GM12873 (cell line): ENCODE data around the gene TXNDC15.

Experiments used
- TF ChIP-seq, protein P1 (sequence below): IDR thresholded peaks from 2 replicates; pipeline ENCODE4 v1.5.1; 2012; ENCODE audit warnings: low read depth, mild to moderate bottlenecking, moderate library complexity, low read length, control low read depth; ENCODE audit not compliant: insufficient read depth; ENCODE audit errors: missing control alignments

The TXNDC15 gene

DNA sequence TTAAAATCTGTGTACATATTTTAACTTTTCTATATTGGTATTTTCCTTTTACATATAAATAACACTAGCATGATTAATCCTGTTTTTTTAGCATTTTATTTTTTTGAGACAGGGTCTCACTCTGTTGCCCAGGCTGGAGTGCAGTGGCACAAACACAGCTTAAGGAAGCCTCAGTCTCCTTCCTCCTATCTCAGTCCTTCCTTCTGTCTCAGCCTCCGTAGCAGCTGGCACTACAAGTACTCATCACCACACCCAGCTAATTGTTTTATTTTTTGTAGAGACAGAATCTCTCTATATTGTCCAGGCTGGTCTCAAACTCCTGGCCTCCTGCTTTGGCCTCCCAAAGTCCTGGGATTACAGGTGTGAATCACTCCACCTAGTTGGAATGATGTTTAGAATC, 29.9 kb upstream of the TXNDC15 start:
- TF ChIP-seq, protein P1, sequence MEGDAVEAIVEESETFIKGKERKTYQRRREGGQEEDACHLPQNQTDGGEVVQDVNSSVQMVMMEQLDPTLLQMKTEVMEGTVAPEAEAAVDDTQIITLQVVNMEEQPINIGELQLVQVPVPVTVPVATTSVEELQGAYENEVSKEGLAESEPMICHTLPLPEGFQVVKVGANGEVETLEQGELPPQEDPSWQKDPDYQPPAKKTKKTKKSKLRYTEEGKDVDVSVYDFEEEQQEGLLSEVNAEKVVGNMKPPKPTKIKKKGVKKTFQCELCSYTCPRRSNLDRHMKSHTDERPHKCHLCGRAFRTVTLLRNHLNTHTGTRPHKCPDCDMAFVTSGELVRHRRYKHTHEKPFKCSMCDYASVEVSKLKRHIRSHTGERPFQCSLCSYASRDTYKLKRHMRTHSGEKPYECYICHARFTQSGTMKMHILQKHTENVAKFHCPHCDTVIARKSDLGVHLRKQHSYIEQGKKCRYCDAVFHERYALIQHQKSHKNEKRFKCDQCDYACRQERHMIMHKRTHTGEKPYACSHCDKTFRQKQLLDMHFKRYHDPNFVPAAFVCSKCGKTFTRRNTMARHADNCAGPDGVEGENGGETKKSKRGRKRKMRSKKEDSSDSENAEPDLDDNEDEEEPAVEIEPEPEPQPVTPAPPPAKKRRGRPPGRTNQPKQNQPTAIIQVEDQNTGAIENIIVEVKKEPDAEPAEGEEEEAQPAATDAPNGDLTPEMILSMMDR = no peak

DNA sequence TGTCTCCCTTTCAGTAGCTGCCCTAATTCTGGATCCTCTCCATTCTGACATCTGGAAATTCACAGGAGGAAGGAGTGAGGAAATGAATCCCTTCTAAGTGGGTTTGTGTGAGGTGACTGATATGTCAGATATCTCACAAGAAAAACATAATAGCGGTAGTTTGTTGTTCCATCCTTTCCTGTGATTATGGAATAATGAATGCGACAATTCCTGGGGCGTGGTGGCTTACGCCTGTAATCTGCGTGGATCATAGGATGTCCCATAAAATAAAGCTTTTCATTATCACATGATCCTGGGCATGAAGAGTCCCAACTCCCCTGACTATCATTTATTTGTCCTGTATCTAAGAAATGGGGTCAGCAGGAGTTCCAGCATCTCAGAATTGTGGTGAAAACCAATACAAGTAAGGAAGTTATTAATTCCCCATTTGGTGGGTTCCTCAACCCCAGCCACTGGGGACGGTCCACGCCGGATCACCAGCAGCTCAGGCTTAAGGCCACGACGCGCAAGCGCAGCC, 28.8 kb upstream of the TXNDC15 start:
- TF ChIP-seq, protein P1 = no peak

DNA sequence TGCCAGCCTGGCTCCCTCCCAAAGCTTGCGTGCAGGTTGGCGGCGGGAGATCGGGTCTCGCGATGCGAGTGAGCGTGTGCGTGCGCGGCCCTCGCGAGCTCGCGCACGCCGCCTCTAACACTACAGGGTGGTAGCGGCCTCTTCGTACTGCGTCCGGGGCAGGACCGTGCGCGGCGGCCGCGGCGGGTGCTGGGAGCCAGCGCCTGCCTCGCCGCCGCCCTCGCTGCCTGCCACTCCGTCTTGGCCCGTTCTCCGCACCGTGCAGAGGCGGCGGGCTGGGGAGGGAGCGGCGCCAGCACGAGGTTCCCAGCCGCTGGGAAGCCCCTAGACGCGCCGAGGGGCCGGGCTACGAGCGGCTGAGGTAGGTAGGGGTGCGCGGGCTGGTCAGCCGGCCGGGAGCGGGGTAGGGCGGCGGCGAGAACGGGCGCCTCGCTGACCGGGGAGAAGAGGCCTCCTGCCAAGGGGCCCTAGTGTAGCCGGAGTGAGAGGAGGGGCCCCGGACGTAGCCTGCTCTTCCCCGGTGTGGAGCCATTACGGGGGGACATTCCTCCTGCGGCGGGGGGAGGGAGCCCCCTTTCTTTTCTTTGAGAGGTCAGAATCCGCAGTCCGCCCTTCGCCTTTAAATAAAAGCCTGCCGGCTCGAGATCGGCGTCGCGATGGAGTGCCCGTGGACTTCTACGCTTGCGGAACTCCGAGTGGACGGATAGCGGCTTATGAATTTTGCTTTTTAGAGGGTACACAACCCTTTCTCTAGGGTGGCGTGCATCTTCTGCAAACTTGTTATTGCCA, 28.1 kb upstream of the TXNDC15 start, which contains the start of gene C5orf24:
Gene C5orf24, plus strand, starts transcription at position 117 of the 789 bp plus-strand sequence. CDS start 8,933 bp downstream, outside the sequence.
- TF ChIP-seq, protein P1 = no peak

DNA sequence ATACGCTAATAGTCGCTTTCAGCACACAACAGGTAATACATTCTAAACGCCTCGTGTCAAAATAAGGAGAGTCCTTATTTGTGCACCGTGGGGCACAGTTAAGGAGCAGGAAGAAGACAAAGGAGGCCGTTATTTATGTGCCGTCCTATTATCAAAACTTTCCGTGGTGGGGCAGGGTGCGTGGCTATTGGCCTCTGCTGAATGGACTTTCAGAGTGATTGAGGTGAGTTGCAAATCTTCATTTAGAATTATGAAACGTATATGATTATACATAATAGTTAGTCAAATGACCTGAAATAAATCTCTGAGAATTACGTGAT, 27.6 kb upstream of the TXNDC15 start:
- TF ChIP-seq, protein P1 = no peak

DNA sequence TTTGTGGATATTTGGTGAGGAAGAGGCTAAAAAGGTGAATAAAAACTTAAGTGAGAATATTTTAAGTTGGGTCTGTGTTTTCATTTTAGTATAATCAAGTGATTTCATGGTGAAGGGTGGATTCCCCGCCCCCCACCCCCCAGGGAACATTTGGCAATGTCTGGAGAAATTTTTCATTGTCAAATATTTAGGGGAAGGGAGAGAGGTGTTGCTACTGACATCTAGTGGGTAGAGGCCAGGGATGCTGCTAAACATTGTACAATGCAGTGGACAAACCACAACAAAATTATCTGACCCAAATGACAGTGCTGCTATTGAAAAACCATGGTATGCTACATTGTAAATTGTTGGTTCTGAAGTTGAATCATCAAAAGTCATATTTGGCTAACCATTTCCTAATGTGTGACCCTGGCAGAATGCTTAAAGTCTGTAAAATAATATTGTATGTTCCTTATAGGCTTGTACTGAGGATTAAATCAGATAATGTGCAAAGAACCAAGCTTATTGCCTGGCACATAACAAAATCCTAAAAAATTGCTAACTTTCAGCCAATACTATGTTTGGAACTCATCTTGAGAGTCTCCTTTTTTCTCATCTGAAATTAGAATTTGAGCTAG, 22.8 kb upstream of the TXNDC15 start:
- TF ChIP-seq, protein P1 = peak; percentile 57

DNA sequence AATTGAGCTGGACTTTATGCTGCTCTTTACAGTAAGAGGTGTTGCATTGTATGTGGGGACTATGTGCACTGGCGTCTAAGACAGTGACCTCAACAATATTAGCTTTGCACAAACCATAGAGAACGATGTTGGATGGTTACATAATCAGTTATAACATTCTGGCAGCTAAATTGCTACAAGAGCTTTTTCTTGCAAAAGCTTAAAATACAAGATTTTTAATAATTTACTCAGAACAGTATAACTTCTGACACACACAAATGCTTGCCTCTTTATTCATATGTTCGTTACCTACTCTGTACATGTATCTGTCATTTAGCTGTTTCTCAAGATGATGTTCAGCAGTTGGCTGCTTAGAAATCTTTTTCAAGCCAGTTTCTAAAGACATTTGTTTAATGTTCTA, 16.8 kb upstream of the TXNDC15 start:
- TF ChIP-seq, protein P1 = no peak

DNA sequence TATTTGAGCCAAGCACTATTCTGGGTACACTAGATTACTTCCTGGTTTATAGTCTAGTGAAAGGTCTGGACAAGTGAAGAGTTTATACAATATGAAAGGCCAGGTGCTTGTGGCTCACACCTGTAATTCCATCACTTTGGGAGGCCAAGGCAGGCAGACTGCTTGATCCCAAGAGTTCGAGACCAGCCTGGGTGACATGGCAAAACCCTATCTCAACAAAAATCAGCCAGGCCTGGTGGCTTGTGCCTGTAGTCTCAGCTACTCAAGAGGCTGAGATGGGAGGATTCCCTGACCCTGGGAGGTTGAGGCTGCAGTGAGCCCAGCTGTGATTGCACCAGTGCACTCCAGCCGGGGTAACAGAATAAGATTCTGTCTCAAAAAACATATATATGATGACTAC, 9.5 kb upstream of the TXNDC15 start:
- TF ChIP-seq, protein P1 = no peak
